GM13976 (cell line): ENCODE results near the gene DNAJC11.
"Not testable (repeated sequence)": the region's sequence is repeated elsewhere in the genome, so short reads cannot be mapped to it uniquely, and the experiment has no call there.

Source experiments
- DNase-seq: peaks from one replicate; pipeline ENCODE4 v3.0.0; 2012; ENCODE audit warnings: low spot score
- CTCF ChIP-seq: IDR thresholded peaks from 2 replicates; pipeline ENCODE4 v1.5.1; 2012; ENCODE audit warnings: borderline replicate concordance, mild to moderate bottlenecking; ENCODE audit not compliant: insufficient read depth; ENCODE audit errors: extremely low read depth, missing control alignments, control extremely low read depth
- in situ Hi-C: fragments of 300-500 bp; cut with MboI; formaldehyde crosslinking; loops from one replicate; pipeline ENCODE4 v1.12.0; 2022; ENCODE audit warnings: low sequenced_read_pairs, mixed read lengths, inconsistent platforms; ENCODE audit not compliant: unreplicated experiment

Gene DNAJC11, protein sequence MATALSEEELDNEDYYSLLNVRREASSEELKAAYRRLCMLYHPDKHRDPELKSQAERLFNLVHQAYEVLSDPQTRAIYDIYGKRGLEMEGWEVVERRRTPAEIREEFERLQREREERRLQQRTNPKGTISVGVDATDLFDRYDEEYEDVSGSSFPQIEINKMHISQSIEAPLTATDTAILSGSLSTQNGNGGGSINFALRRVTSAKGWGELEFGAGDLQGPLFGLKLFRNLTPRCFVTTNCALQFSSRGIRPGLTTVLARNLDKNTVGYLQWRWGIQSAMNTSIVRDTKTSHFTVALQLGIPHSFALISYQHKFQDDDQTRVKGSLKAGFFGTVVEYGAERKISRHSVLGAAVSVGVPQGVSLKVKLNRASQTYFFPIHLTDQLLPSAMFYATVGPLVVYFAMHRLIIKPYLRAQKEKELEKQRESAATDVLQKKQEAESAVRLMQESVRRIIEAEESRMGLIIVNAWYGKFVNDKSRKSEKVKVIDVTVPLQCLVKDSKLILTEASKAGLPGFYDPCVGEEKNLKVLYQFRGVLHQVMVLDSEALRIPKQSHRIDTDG

DNA sequence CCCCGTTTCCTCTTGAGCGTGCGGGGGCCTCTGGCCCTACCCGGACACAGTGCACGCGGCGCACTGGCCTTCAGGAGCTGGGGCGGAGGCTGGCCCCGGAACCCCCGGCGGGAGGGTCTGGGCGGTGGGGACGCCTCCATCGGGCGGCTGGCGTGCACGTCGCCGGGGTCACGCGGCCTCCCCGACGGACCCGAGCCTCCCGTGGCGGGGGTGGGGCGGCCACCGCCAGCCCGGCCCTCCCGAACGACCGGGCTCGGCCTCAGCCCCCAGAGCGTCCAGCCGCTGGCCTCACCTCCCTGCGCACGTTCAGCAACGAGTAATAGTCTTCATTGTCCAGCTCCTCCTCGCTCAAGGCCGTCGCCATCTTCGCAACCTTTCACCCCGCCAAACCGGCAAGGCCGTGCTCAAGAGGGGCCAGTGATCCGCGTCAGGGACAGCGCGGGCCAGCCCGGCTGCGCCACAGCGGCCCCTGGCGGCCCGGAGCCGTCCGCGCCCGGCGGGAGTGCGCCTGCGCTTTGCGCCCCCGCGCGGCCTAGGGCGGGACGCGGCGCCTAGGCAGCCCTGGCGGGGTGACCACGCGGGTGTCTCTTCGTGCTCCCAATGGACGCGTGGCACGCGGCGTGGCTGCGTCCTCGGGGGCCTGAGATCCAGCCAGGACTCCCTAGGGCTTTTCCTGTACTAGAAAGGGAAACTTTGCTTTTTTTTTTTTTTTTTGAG is at the start of gene DNAJC11:
Gene DNAJC11, minus strand, starts transcription at position 380 of the 717 bp plus-strand sequence. Its CDS starts 16 bp downstream, at position 364.
- in situ Hi-C loops: loop anchor here (25.0 kb wide), 1 partner anchor 511 kb away; no protein-coding TSS in a partner anchor
- DNase-seq: peak; percentile 97
- peak; percentile 100 for TF ChIP-seq CTCF

DNA sequence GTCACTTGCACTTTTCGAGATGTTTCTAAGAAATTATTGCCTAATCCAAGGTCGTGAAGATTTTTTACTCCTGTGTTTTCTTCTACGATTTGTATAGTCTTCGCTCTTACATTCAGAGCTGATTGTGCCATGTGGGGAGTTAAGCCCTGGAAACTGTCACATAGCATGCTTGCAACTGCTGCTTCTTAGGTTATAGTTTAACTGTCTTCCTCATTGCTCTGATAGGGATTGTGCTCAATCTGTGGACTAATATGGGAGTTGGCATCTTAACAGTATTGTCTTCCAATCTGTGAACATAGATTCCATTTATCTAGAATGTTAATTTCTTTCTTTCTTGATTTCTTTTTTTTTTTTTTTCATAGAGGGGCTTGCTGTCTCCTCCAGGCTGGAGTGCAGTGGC is 48.9 kb upstream of the DNAJC11 start:
- no peak for TF ChIP-seq CTCF
- in situ Hi-C loops: no loop called here
- no peak for DNase-seq

DNA sequence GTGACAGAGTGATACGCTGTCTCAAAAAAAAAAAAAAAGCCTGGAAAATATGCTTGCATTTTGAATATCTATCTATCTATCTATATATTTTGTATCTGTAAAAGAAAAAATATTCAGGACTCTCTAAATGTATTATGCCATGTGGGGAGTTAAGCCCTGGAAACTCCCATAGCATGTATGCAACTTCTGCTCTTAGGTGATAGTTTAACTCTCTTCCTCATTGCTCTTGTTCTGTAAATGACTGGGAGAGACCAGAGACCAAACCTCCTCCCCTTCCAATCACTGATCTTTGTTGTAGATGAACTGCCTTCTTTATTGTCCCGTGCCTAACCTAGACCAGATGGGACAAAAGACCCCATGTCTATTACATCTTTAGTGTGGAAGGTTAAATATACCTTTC is 46.1 kb upstream of the DNAJC11 start:
- in situ Hi-C loops: no loop called here
- no peak for TF ChIP-seq CTCF

GRCh38 chr1:6745073-6745472 is 43.5 kb upstream of the DNAJC11 start:
- DNase-seq: no peak
- in situ Hi-C loops: no loop called here
- no peak for TF ChIP-seq CTCF

More for the DNA sequence above, 46.1 kb upstream of the DNAJC11 start:
- DNase-seq: no peak

GRCh38 chr1:6743189-6744101 is 41.8 kb upstream of the DNAJC11 start:
- peak; percentile 38 for DNase-seq
- in situ Hi-C loops: no loop called here
- TF ChIP-seq CTCF: no peak

DNA sequence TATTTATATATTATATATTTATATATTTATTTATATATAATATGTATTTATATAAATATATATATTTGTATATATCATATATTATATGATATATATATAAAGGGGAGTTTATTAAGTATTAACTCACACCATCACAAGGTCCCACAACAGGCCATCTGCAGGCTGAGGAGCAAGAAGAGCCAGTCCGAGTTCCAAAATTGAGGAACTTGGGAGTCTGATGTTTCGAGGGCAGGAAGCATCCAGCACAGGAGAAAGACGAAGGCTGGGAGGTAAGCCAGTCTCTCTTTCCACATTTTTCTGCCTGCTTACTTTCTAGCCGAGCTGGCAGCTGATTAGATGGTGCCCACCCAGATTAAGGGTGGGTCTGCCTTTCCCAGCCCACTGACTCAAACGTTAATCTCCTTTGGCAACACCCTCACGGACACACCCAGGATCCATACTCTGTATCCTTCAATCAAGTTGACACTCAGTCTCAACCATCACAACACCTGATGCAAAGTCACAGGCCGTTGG is 41.1 kb upstream of the DNAJC11 start:
- in situ Hi-C loops, DNase-seq: not testable (repeated sequence)
